CD14-positive monocyte (primary cell): Measurements from ENCODE around the gene NRM. TPM values are rescaled to one million over a fixed set of nuclear protein-coding genes. Genes with fewer than 3 reads are reported as not detected.

ENCODE experiments used
- DNase-seq, 3 donors: peaks; one replicate each; pipeline ENCODE4 v3.0.0-alpha.2; 2011 to 2022
- H2AFZ ChIP-seq: 2 replicates; pipeline ENCODE4 v1.6.0; 2012; ENCODE audit warnings: mild to moderate bottlenecking, low read depth, low read length, inconsistent platforms; ENCODE audit not compliant: insufficient read depth, poor library complexity, severe bottlenecking
- H3K27ac ChIP-seq, 2 donors: 1 replicate in 1 of 2; 2 replicates in 1 of 2; pipeline ENCODE4 v1.5.1; 2012 to 2013; ENCODE audit warnings: low read length in 2 of 2, control low read depth in 1 of 2, inconsistent platforms in 1 of 2, low read depth in 1 of 2, mild to moderate bottlenecking in 1 of 2
- H3K27me3 ChIP-seq, 2 donors: one replicate each; pipeline versions ENCODE4 v1.6.0 to v1.6.1; 2011 to 2013; ENCODE audit warnings: low read length in 2 of 2; ENCODE audit not compliant: control insufficient read depth in 2 of 2, insufficient read depth in 2 of 2
- H3K36me3 ChIP-seq, 2 donors: replicated peaks in 1 of 2; 1 replicate in 1 of 2; 2 replicates in 1 of 2; pipeline versions ENCODE4 v1.5.1 to v1.6.1; 2012 to 2013; ENCODE audit warnings: low read length in 2 of 2, control low read depth in 1 of 2, inconsistent platforms in 1 of 2, mild to moderate bottlenecking in 1 of 2; ENCODE audit not compliant: insufficient read depth in 2 of 2, control insufficient read depth in 1 of 2
- H3K4me1 ChIP-seq, 2 donors: 1 replicate in 1 of 2; 2 replicates in 1 of 2; pipeline versions ENCODE4 v1.5.1 to v1.6.1; 2012 to 2013; ENCODE audit warnings: low read length in 2 of 2, control low read depth in 1 of 2, inconsistent platforms in 1 of 2, mild to moderate bottlenecking in 1 of 2, moderate library complexity in 1 of 2; ENCODE audit not compliant: insufficient read depth in 2 of 2, control insufficient read depth in 1 of 2
- H3K4me2 ChIP-seq: replicated peaks from 2 replicates; pipeline ENCODE3; 2012; ENCODE audit warnings: low read length, moderate library complexity, mild to moderate bottlenecking; ENCODE audit not compliant: poor library complexity, severe bottlenecking; ENCODE audit errors: extremely low read depth
- H3K4me3 ChIP-seq, 3 experiments: fragments of 200-600 bp in 1 of 3; sonication (generic) in 1 of 3; replicated peaks in 1 of 3; 1 replicate in 2 of 3; 2 replicates in 1 of 3; pipeline ENCODE4 v1.5.1; 2011 to 2013; ENCODE audit warnings: low read length in 3 of 3, mild to moderate bottlenecking in 3 of 3, control low read depth in 2 of 3, low read depth in 2 of 3, inconsistent platforms in 1 of 3, moderate library complexity in 1 of 3
- H3K79me2 ChIP-seq: 2 replicates; pipeline ENCODE4 v1.6.0; 2012; ENCODE audit warnings: mild to moderate bottlenecking, control low read depth, inconsistent platforms, low read length, moderate library complexity; ENCODE audit not compliant: insufficient read depth
- H3K9ac ChIP-seq: 2 replicates; pipeline ENCODE4 v1.6.0; 2017; ENCODE audit warnings: low read length, mild to moderate bottlenecking; ENCODE audit not compliant: insufficient read depth, poor library complexity, severe bottlenecking
- H3K9me3 ChIP-seq, 2 donors: replicated peaks in 1 of 2; 1 replicate in 1 of 2; 2 replicates in 1 of 2; pipeline versions ENCODE4 v1.5.1 to v1.6.1; 2012 to 2013; ENCODE audit warnings: low read length in 2 of 2, control low read depth in 1 of 2; ENCODE audit not compliant: control insufficient read depth in 1 of 2, insufficient read depth in 1 of 2
- H4K20me1 ChIP-seq: 2 replicates; pipeline ENCODE4 v1.6.0; 2012; ENCODE audit warnings: mild to moderate bottlenecking, low read length, control low read depth, moderate library complexity; ENCODE audit not compliant: insufficient read depth
- H3K27ac Mint-ChIP-seq, 7 donors: one replicate each; pipeline ENCODE4 v1.8.0; 2020; ENCODE audit warnings: mild to moderate bottlenecking in 7 of 7, mixed read lengths in 7 of 7, moderate library complexity in 6 of 7, inconsistent platforms in 2 of 7
- H3K27me3 Mint-ChIP-seq, 3 donors: one replicate each; pipeline ENCODE4 v1.8.0; 2021 to 2022; ENCODE audit warnings: low read depth in 3 of 3, mild to moderate bottlenecking in 3 of 3, mixed read lengths in 3 of 3, moderate library complexity in 3 of 3, inconsistent platforms in 1 of 3
- H3K36me3 Mint-ChIP-seq, 2 donors: one replicate each; pipeline ENCODE4 v1.8.0; 2020; ENCODE audit warnings: mixed read lengths in 2 of 2, inconsistent platforms in 1 of 2, mild to moderate bottlenecking in 1 of 2
- H3K4me1 Mint-ChIP-seq: one replicate; pipeline ENCODE4 v1.8.0; 2020; ENCODE audit warnings: mild to moderate bottlenecking, mixed read lengths
- H3K4me3 Mint-ChIP-seq, 2 donors: one replicate each; pipeline ENCODE4 v1.8.0; 2020; ENCODE audit warnings: mild to moderate bottlenecking in 2 of 2, mixed read lengths in 2 of 2, moderate library complexity in 1 of 2
- H3K9me3 Mint-ChIP-seq, 7 donors: one replicate each; pipeline ENCODE4 v1.8.0; 2020 to 2022; ENCODE audit warnings: mixed read lengths in 7 of 7, mild to moderate bottlenecking in 6 of 7, moderate library complexity in 6 of 7, inconsistent platforms in 2 of 7
- WGBS: methylation state at CpG from one replicate; pipeline ENCODE4 v1.1.5; 2013; ENCODE audit warnings: missing lambda C conversion rate; ENCODE audit not compliant: insufficient coverage; 5-methylcytosine and 5-hydroxymethylcytosine counted together
- intact Hi-C, 2 donors: fragments of 100-400 bp; cut with micrococcal nuclease; formaldehyde crosslinking; loops; one replicate each; pipeline versions ENCODE4 v1.15.0 to v1.15.1; 2023
- polyA plus RNA-seq, 3 donors: library from polyadenylated mRNA; depleted of rRNA in 1 of 3; unstranded in 2 of 3; stranded (reverse) in 1 of 3; fragments of 300-500 nt in 2 of 3; fragments of >200 nt in 1 of 3; fragmentation: Illumina TruSeq in 2 of 3; gene quantifications; 1 replicate in 2 of 3; 2 replicates in 1 of 3; pipeline ENCODE4 v1.2.3, GENCODE V29; 2012 to 2021
- TF ChIP-seq, protein P1 (sequence below): fragments of 200-600 bp; IDR thresholded peaks from one replicate; pipeline ENCODE4 v1.8.0; 2022; ENCODE audit warnings: antibody characterized with exemption, mild to moderate bottlenecking

The NRM gene
- polyA plus RNA-seq, 3 donors, result 25.9 to 36.0 (median 35.0) TPM

DNA sequence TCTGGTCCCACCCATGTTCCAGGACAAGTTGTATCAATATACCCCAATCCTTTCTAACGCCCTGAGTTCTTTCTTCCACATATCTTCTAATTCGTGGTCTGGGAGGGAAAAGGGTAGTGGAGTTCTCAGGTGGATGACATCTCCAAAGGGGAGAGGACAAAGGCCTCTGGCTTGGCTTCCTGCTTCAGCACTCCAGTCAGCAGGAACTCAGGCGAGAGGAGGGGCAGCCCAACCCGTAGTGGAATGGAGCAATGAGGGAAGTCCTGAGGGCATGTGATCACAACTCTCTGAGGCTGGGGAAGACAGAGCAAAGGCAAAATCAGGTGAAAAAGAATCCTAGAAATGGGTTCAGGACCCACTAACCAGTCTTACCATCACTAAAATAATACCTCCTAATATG lies 9.6 kb upstream of the NRM start:
- H3K9me3 ChIP-seq, result no peaks in the 10 kb centered on the region
- H3K9ac ChIP-seq, result no peak overlapping the region
- no peaks in the 10 kb centered on the region for H4K20me1 ChIP-seq
- Mint-ChIP-seq H3K36me3 (peaks cover 24 to 26% of the 10 kb centered on the region in 2 donors), H3K4me1 (peaks cover 25% of the 10 kb centered on the region), H3K9me3 (no peaks in the 10 kb centered on the region), H3K27ac (peak overlapping the region in 6 of 7 donors; percentile 34 to 86 (median 72)), H3K27me3 (peaks cover 0 to 6% (median 0%) of the 10 kb centered on the region in 3 donors), H3K4me3 (peak overlapping the region in 1 of 2 donors; percentile 37)
- H3K4me1 ChIP-seq, result peaks cover 22 to 23% of the 10 kb centered on the region in 2 donors
- H3K27ac ChIP-seq, result peak overlapping the region in 1 of 2 donors; percentile 62
- DNase-seq, result peak in 2 of 3 donors; percentile 56 to 80
- no peak overlapping the region for H3K4me3 ChIP-seq
- no peaks in the 10 kb centered on the region for H3K27me3 ChIP-seq
- no peak overlapping the region for H2AFZ ChIP-seq
- H3K36me3 ChIP-seq, result peaks cover 0 to 12% of the 10 kb centered on the region in 2 donors
- intact Hi-C loops, result no loop called here
- no CpG with 5 or more reads among the region's 4 CpGs for WGBS
- H3K79me2 ChIP-seq, result no peaks in the 10 kb centered on the region
- no peak overlapping the region for H3K4me2 ChIP-seq
- TF ChIP-seq, protein P1, sequence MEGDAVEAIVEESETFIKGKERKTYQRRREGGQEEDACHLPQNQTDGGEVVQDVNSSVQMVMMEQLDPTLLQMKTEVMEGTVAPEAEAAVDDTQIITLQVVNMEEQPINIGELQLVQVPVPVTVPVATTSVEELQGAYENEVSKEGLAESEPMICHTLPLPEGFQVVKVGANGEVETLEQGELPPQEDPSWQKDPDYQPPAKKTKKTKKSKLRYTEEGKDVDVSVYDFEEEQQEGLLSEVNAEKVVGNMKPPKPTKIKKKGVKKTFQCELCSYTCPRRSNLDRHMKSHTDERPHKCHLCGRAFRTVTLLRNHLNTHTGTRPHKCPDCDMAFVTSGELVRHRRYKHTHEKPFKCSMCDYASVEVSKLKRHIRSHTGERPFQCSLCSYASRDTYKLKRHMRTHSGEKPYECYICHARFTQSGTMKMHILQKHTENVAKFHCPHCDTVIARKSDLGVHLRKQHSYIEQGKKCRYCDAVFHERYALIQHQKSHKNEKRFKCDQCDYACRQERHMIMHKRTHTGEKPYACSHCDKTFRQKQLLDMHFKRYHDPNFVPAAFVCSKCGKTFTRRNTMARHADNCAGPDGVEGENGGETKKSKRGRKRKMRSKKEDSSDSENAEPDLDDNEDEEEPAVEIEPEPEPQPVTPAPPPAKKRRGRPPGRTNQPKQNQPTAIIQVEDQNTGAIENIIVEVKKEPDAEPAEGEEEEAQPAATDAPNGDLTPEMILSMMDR, result no peak

DNA sequence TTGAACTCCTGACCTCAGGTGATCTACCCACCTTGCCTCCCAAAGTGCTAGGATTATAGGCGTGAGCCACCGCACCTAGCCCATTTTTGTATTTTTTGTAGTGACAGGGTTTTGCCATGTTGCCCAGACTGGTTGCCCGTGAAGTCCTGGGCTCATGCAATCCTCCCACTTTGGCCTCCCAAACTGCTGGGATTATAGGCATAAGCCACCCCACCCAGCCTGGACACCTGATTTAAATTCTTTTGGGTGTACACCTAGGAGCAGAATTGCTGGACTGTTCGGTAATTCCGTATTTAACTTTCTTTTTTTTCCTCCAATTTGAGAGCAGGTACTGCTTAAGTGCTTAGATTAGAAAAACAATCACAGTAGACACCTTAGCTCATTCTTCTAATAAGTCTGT lies 5.6 kb upstream of the NRM start:
- Mint-ChIP-seq H3K27ac (no peak overlapping the region), H3K4me3 (no peak overlapping the region), H3K27me3 (peaks cover 0 to 1% (median 0%) of the 10 kb centered on the region in 3 donors), H3K36me3 (no peaks in the 10 kb centered on the region), H3K4me1 (peaks cover 10% of the 10 kb centered on the region), H3K9me3 (no peaks in the 10 kb centered on the region)
- no peak for DNase-seq
- H3K27me3 ChIP-seq, result no peaks in the 10 kb centered on the region
- peaks cover 9 to 10% of the 10 kb centered on the region in 2 donors for H3K4me1 ChIP-seq
- no peak overlapping the region for H3K9ac ChIP-seq
- intact Hi-C loops, result no loop called here
- H4K20me1 ChIP-seq, result no peaks in the 10 kb centered on the region
- no peak overlapping the region for H3K4me2 ChIP-seq
- no peaks in the 10 kb centered on the region for H3K36me3 ChIP-seq
- H2AFZ ChIP-seq, result no peak overlapping the region
- no peak overlapping the region for H3K27ac ChIP-seq
- no peaks in the 10 kb centered on the region for H3K79me2 ChIP-seq
- H3K9me3 ChIP-seq, result no peaks in the 10 kb centered on the region
- WGBS, result 100% methylated on average over 1 of the region's 5 CpGs
- TF ChIP-seq, protein P1, result no peak
- no peak overlapping the region for H3K4me3 ChIP-seq
